WTC11 (cell line): ENCODE measurements around the gene BMP2K.

ENCODE experiments used
- CTCF ChIP-seq: fragments of 200-600 bp; IDR thresholded peaks from 2 replicates; pipeline ENCODE4 v1.8.0; 2022; ENCODE audit warnings: antibody characterized with exemption
- ELF4 ChIP-seq: sonication (generic); formaldehyde crosslinking; IDR thresholded peaks from 2 replicates; pipeline ENCODE4 v1.8.1; 2022; ENCODE audit warnings: low read depth, mild to moderate bottlenecking, moderate library complexity, missing genetic modification reagents
- JUN ChIP-seq: sonication (generic); formaldehyde crosslinking; IDR thresholded peaks from 2 replicates; pipeline ENCODE4 v1.8.0; 2023; ENCODE audit warnings: mild to moderate bottlenecking, missing genetic modification reagents
- TEAD4 ChIP-seq: sonication (generic); formaldehyde crosslinking; IDR thresholded peaks from 2 replicates; pipeline ENCODE4 v1.8.0; 2022; ENCODE audit warnings: mild to moderate bottlenecking, missing genetic modification reagents
- TP53 ChIP-seq: sonication (generic); formaldehyde crosslinking; IDR thresholded peaks from 2 replicates; pipeline ENCODE4 v1.8.1; 2023; ENCODE audit warnings: mild to moderate bottlenecking, missing genetic modification reagents
- USF2 ChIP-seq: sonication (generic); formaldehyde crosslinking; IDR thresholded peaks from 2 replicates; pipeline ENCODE4 v1.8.1; 2023; ENCODE audit warnings: mild to moderate bottlenecking, missing genetic modification reagents, moderate library complexity
- ZBTB21 ChIP-seq: sonication (generic); formaldehyde crosslinking; IDR thresholded peaks from 2 replicates; pipeline ENCODE4 v1.8.1; 2023; ENCODE audit warnings: mild to moderate bottlenecking, missing genetic modification reagents, borderline replicate concordance
- TF ChIP-seq, protein P1 (sequence below): sonication (generic); formaldehyde crosslinking; IDR thresholded peaks from 2 replicates; pipeline ENCODE4 v1.8.0; 2022; ENCODE audit warnings: mild to moderate bottlenecking, missing genetic modification reagents
- TF ChIP-seq, protein P2 (sequence below): sonication (generic); formaldehyde crosslinking; IDR thresholded peaks from 2 replicates; pipeline ENCODE4 v1.8.0; 2022; ENCODE audit warnings: mild to moderate bottlenecking, missing genetic modification reagents

- TF ChIP-seq ELF4 (CRISPR knock-in tag) = no peak
- no peak for TF ChIP-seq JUN (CRISPR knock-in tag)
- TF ChIP-seq TP53 (CRISPR knock-in tag) = no peak
- TF ChIP-seq TEAD4 (CRISPR knock-in tag) = no peak
- TF ChIP-seq, protein P1, sequence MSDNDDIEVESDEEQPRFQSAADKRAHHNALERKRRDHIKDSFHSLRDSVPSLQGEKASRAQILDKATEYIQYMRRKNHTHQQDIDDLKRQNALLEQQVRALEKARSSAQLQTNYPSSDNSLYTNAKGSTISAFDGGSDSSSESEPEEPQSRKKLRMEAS (CRISPR knock-in tag) = no peak
- no peak for TF ChIP-seq USF2 (CRISPR knock-in tag)
- TF ChIP-seq CTCF = no peak
- TF ChIP-seq, protein P2, sequence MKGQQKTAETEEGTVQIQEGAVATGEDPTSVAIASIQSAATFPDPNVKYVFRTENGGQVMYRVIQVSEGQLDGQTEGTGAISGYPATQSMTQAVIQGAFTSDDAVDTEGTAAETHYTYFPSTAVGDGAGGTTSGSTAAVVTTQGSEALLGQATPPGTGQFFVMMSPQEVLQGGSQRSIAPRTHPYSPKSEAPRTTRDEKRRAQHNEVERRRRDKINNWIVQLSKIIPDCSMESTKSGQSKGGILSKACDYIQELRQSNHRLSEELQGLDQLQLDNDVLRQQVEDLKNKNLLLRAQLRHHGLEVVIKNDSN = no peak
- no peak for TF ChIP-seq ZBTB21 (CRISPR knock-in tag)
These were observed 169.6 kb downstream of the BMP2K start for GRCh38 chr4:78945651-78946179.
